NCI-H345 (cell line): ENCODE measurements around the gene SLA2.

ENCODE experiments used
- DNase-seq: peaks from one replicate; lab custom pipeline; 2025; lab: John Stamatoyannopoulos, UW

The SLA2 gene

GRCh38 chr20:36607586-36608387 is 38.2 kb downstream of the SLA2 start:
- no peak for DNase-seq

GRCh38 chr20:36606158-36607066 is 39.6 kb downstream of the SLA2 start:
- DNase-seq, result no peak

GRCh38 chr20:36605399-36606157 is 40.4 kb downstream of the SLA2 start, which contains the start of gene RAB5IF:
RAB5IF (plus strand) TSS chr20:36605779; CDS start chr20:36605952, 173 bp downstream.
- DNase-seq, result peak; percentile 100

- no peak for DNase-seq
Measured at GRCh38 chr20:36604952-36605398, 41.0 kb downstream of the SLA2 start.

GRCh38 chr20:36601540-36601939 is 44.5 kb downstream of the SLA2 start:
- no peak for DNase-seq

- DNase-seq, result no peak
Measured at GRCh38 chr20:36599912-36600345, 46.1 kb downstream of the SLA2 start.

GRCh38 chr20:36593347-36593929 is 52.6 kb downstream of the SLA2 start:
- DNase-seq, result no peak

GRCh38 chr20:36591854-36592641 is 53.9 kb downstream of the SLA2 start:
- DNase-seq, result peak; percentile 45

GRCh38 chr20:36591281-36591680 is 54.7 kb downstream of the SLA2 start:
- no peak for DNase-seq

GRCh38 chr20:36587388-36588070 is 58.5 kb downstream of the SLA2 start:
- no peak for DNase-seq

GRCh38 chr20:36585410-36586125 is 60.4 kb downstream of the SLA2 start:
- peak; percentile 95 for DNase-seq

- DNase-seq, result no peak
Measured at GRCh38 chr20:36584018-36584481, 61.9 kb downstream of the SLA2 start.

GRCh38 chr20:36582821-36583220 is 63.2 kb downstream of the SLA2 start:
- DNase-seq, result no peak

- DNase-seq, result no peak
Measured at GRCh38 chr20:36582322-36582721, 63.7 kb downstream of the SLA2 start.

GRCh38 chr20:36579996-36580545 is 65.9 kb downstream of the SLA2 start:
- no peak for DNase-seq

- DNase-seq, result no peak
Measured at GRCh38 chr20:36578356-36579041, 67.5 kb downstream of the SLA2 start.

- DNase-seq, result no peak
Measured at GRCh38 chr20:36576081-36576445, 69.9 kb downstream of the SLA2 start.

- DNase-seq, result peak; percentile 15
Measured at GRCh38 chr20:36574366-36575135, 71.4 kb downstream of the SLA2 start.
